ENCODE results near the gene AHSA1. TPM values are rescaled to one million over a fixed set of nuclear protein-coding genes. Genes with fewer than 3 reads are reported as not detected.

Gene AHSA1
- total RNA-seq, 5 donors from 2014 or later (not counting 1 experiment from before 2014, with no cell fraction given) = 59.8 to 101 (median 88.4) TPM

GRCh38 chr14:77489041-77489440, 31.1 kb downstream of the AHSA1 start:
- 77% methylated on average over 5 of the region's 6 CpGs for WGBS (ENCODE audit: insufficient coverage)
- H3K27ac Mint-ChIP-seq = no peak overlapping the region
- no peaks in the 10 kb centered on the region for H3K9me3 Mint-ChIP-seq
- Histone ChIP-seq H3K4me1 (ENCODE audit: control insufficient read depth in 1 of 2, extremely low read depth in 1 of 2, insufficient read depth in 2 of 2, low read length in 2 of 2) (no peaks in the 10 kb centered on the region), H3K4me3 (ENCODE audit: control insufficient read depth in 1 of 2, extremely low read depth in 1 of 2, low read length in 1 of 2) (no peak overlapping the region), H3K36me3 (ENCODE audit: control insufficient read depth in 2 of 2, extremely low read depth in 1 of 2, insufficient read depth in 1 of 2, low read length in 1 of 2) (no peaks in the 10 kb centered on the region), H3K27ac (ENCODE audit: low read length) (no peak overlapping the region), H3K27me3 (replicated peaks in 1 of 2; ENCODE audit: control insufficient read depth in 2 of 2, extremely low read depth in 1 of 2, insufficient read depth in 2 of 2, low read length in 1 of 2) (peaks cover 0 to 2% of the 10 kb centered on the region in 2 experiments), H3K9me3 (no peaks in the 10 kb centered on the region)
- ATAC-seq (replicated peaks in 1 of 4) (no peak), DNase-seq (no peak)
- H3K4me1 Mint-ChIP-seq = no peaks in the 10 kb centered on the region
- CTCF ChIA-PET = no interaction called here
- H3K27me3 Mint-ChIP-seq = no peaks in the 10 kb centered on the region
- H3K4me3 Mint-ChIP-seq = no peak overlapping the region
- no peaks in the 10 kb centered on the region for H3K36me3 Mint-ChIP-seq
- POLR2A ChIA-PET = interaction anchor here in 1 of 2 donors (0.6 kb wide), 1 partner anchor 115 kb away, joined by 9 read pairs; no protein-coding TSS in a partner anchor

- ATAC-seq (replicated peaks in 1 of 4) (no peak), DNase-seq (no peak)
- no CpG with 5 or more reads among the region's 8 CpGs for WGBS (ENCODE audit: insufficient coverage)
- Mint-ChIP-seq H3K27ac (no peak overlapping the region), H3K36me3 (no peaks in the 10 kb centered on the region), H3K9me3 (no peaks in the 10 kb centered on the region), H3K4me1 (no peaks in the 10 kb centered on the region), H3K4me3 (no peak overlapping the region), H3K27me3 (peaks cover 0 to 4% of the 10 kb centered on the region in 2 donors)
- Histone ChIP-seq H3K9me3 (no peaks in the 10 kb centered on the region), H3K27ac (ENCODE audit: low read length) (no peak overlapping the region), H3K4me3 (ENCODE audit: control insufficient read depth in 1 of 2, extremely low read depth in 1 of 2, low read length in 1 of 2) (no peak overlapping the region), H3K27me3 (replicated peaks in 1 of 2; ENCODE audit: control insufficient read depth in 2 of 2, extremely low read depth in 1 of 2, insufficient read depth in 2 of 2, low read length in 1 of 2) (peaks cover 0 to 4% of the 10 kb centered on the region in 2 experiments), H3K4me1 (ENCODE audit: control insufficient read depth in 1 of 2, extremely low read depth in 1 of 2, insufficient read depth in 2 of 2, low read length in 2 of 2) (no peaks in the 10 kb centered on the region), H3K36me3 (ENCODE audit: control insufficient read depth in 2 of 2, extremely low read depth in 1 of 2, insufficient read depth in 1 of 2, low read length in 1 of 2) (no peaks in the 10 kb centered on the region)
- POLR2A ChIA-PET = interaction anchor here in 1 of 2 donors (0.6 kb wide), 1 partner anchor 28 kb away, joined by 3 read pairs; no protein-coding TSS in a partner anchor
- CTCF ChIA-PET = no interaction called here
Measured at GRCh38 chr14:77490347-77490986, 32.6 kb downstream of the AHSA1 start.

DNA sequence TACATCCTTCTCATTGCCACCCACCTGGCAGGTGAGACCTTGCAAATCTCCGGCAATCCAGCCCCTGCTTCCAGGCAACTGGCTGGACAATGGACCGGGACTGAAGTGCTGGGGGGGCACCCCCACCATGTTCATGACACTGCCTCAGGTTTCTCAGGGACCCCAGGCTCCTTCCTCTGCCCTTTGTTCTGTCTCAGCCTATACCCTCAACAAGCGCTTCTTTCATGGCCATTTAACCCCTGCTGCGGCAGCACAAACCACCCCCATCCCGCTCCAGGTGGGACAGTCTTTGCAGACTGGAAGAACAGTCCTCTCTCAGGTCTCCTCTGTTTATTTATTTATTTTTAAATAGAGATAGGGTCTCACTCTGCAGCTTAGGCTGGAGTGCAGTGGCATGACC, 33.2 kb downstream of the AHSA1 start:
- Mint-ChIP-seq H3K4me1 (no peaks in the 10 kb centered on the region), H3K4me3 (no peak overlapping the region), H3K36me3 (no peaks in the 10 kb centered on the region), H3K9me3 (no peaks in the 10 kb centered on the region), H3K27ac (no peak overlapping the region), H3K27me3 (peaks cover 6 to 10% of the 10 kb centered on the region in 2 donors)
- Histone ChIP-seq H3K27me3 (replicated peaks in 1 of 2; ENCODE audit: control insufficient read depth in 2 of 2, extremely low read depth in 1 of 2, insufficient read depth in 2 of 2, low read length in 1 of 2) (peaks cover 0 to 7% of the 10 kb centered on the region in 2 experiments), H3K36me3 (ENCODE audit: control insufficient read depth in 2 of 2, extremely low read depth in 1 of 2, insufficient read depth in 1 of 2, low read length in 1 of 2) (no peaks in the 10 kb centered on the region), H3K27ac (ENCODE audit: low read length) (no peak overlapping the region), H3K4me3 (ENCODE audit: control insufficient read depth in 1 of 2, extremely low read depth in 1 of 2, low read length in 1 of 2) (no peak overlapping the region), H3K9me3 (no peaks in the 10 kb centered on the region), H3K4me1 (ENCODE audit: control insufficient read depth in 1 of 2, extremely low read depth in 1 of 2, insufficient read depth in 2 of 2, low read length in 2 of 2) (no peaks in the 10 kb centered on the region)
- DNase-seq = no peak
- ATAC-seq (replicated peaks in 1 of 4) = no peak
- ChIA-PET CTCF (no interaction called here), POLR2A (interaction anchor here in 1 of 2 donors (0.6 kb wide), 1 partner anchor 28 kb away, joined by 3 read pairs; no protein-coding TSS in a partner anchor)
- 97% methylated on average over 3 of the region's 5 CpGs for whole genome bisulfite sequencing (ENCODE audit: insufficient coverage)

DNA sequence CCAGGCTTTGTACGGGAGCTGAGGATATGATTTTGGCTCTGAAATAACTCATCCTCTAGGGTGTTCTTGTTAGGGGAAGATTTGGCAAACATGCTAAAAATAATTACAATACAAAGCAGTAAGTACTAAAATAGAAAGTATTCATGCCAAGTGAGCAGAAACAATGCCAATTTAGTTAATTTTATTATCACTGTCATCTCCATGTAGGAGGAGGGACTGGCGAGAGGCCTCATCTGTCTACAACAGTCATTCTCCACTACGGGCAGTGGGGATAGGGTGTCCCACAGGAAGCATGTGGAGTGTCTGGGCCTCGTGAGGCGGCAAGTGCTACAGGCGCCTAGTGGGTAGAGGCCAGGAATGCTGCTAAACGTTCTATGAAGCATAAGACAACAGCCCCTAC, 37.4 kb downstream of the AHSA1 start:
- ChIA-PET POLR2A (no interaction called here), CTCF (no interaction called here)
- Histone ChIP-seq H3K4me3 (ENCODE audit: control insufficient read depth in 1 of 2, extremely low read depth in 1 of 2, low read length in 1 of 2) (no peak overlapping the region), H3K27ac (ENCODE audit: low read length) (no peak overlapping the region), H3K36me3 (ENCODE audit: control insufficient read depth in 2 of 2, extremely low read depth in 1 of 2, insufficient read depth in 1 of 2, low read length in 1 of 2) (no peaks in the 10 kb centered on the region), H3K4me1 (ENCODE audit: control insufficient read depth in 1 of 2, extremely low read depth in 1 of 2, insufficient read depth in 2 of 2, low read length in 2 of 2) (peaks cover 3 to 10% of the 10 kb centered on the region in 2 experiments), H3K9me3 (no peaks in the 10 kb centered on the region), H3K27me3 (replicated peaks in 1 of 2; ENCODE audit: control insufficient read depth in 2 of 2, extremely low read depth in 1 of 2, insufficient read depth in 2 of 2, low read length in 1 of 2) (peaks cover 7 to 38% of the 10 kb centered on the region in 2 experiments)
- Mint-ChIP-seq H3K27me3 (peaks cover 18 to 35% of the 10 kb centered on the region in 2 donors), H3K4me3 (no peak overlapping the region), H3K9me3 (no peaks in the 10 kb centered on the region), H3K4me1 (peaks cover 6 to 10% (median 7%) of the 10 kb centered on the region in 3 donors), H3K36me3 (no peaks in the 10 kb centered on the region), H3K27ac (peak overlapping the region in 1 of 2 donors; percentile 4)
- DNase-seq (no peak), ATAC-seq (replicated peaks in 1 of 4) (no peak)
- no CpG with 5 or more reads among the region's 7 CpGs for WGBS (ENCODE audit: insufficient coverage)

DNA sequence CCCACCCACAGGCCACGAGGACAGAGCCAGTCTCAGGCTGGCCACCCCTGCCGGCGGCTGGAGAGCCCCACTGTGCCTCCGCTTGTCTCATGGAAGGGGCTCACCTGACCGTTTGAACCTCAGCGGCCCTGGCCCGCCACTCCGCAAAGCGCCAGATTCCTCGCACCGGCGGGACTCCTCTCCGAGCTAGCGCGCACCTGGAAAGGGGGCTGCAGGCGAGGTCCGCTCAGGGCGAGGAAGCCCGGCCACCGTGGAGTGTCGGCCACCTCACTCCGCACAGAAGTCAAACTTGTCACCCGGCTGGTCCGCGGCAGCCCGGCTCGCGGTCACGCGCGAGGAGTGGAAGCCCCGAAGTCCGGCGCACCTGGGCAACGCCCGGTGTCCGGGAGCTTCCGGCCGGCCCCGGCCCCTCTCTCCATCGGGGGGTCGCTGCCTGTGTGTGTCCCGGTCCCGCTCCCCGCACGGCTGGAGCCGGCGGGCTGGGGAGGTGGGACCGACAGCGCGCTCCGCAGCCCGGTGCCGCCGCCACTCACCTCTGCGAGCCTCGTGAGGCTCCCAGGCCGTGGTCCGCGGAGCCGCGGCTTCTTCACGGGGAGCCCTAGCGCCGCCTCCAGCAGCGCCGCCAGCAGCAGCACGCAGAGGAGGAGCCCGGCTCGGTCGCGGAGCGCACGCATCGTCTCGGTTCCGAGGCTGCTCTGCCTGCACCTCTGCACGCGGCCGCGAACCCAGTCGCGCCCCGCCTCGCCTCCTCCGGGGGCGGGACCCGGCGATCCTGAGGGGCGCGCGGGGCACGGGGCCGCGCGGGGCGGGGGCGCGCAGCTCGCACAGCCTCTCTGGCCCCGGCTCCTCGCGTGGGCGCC, 40.5 kb downstream of the AHSA1 start, which contains the start of gene ISM2:
TSS of gene ISM2 (minus strand) at position 697 of the 860 bp plus-strand sequence. CDS start at position 674, 23 bp downstream.
- WGBS (ENCODE audit: insufficient coverage) = 3% methylated on average over 94 of the region's 104 CpGs
- no peak within 1 kb of the TSS for H3K27ac ChIP-seq (ENCODE audit: low read length)
- ATAC-seq (replicated peaks in 1 of 4) (peak; percentile 85 to 90 (median 85)), DNase-seq (peak in 30 of 35 experiments; percentile 6 to 49 (median 24))
- peaks cover 6 to 11% (median 7%) of the 10 kb centered on the region in 3 donors for H3K4me1 Mint-ChIP-seq
- H3K9me3 ChIP-seq = no peaks in the 10 kb centered on the region
- H3K4me3 ChIP-seq (ENCODE audit: control insufficient read depth in 1 of 2, extremely low read depth in 1 of 2, low read length in 1 of 2) = peak within 1 kb of the TSS; percentile 23 to 66
- CTCF ChIA-PET = no interaction called here
- H3K9me3 Mint-ChIP-seq = peaks cover 3 to 4% (median 4%) of the 10 kb centered on the region in 3 donors
- no peak within 1 kb of the TSS for H3K27ac Mint-ChIP-seq
- POLR2A ChIA-PET = no interaction called here
- no peaks in the 10 kb centered on the region for H3K36me3 ChIP-seq (ENCODE audit: control insufficient read depth in 2 of 2, extremely low read depth in 1 of 2, insufficient read depth in 1 of 2, low read length in 1 of 2)
- H3K4me1 ChIP-seq (ENCODE audit: control insufficient read depth in 1 of 2, extremely low read depth in 1 of 2, insufficient read depth in 2 of 2, low read length in 2 of 2) = peaks cover 3 to 10% of the 10 kb centered on the region in 2 experiments
- peaks cover 20 to 38% of the 10 kb centered on the region in 2 donors for H3K27me3 Mint-ChIP-seq
- H3K4me3 Mint-ChIP-seq = peak within 1 kb of the TSS; percentile 62 to 75 (median 68)
- peaks cover 3% of the 10 kb centered on the region for H3K36me3 Mint-ChIP-seq
- H3K27me3 ChIP-seq (replicated peaks in 1 of 2; ENCODE audit: control insufficient read depth in 2 of 2, extremely low read depth in 1 of 2, insufficient read depth in 2 of 2, low read length in 1 of 2) = peaks cover 7 to 41% of the 10 kb centered on the region in 2 experiments

DNA sequence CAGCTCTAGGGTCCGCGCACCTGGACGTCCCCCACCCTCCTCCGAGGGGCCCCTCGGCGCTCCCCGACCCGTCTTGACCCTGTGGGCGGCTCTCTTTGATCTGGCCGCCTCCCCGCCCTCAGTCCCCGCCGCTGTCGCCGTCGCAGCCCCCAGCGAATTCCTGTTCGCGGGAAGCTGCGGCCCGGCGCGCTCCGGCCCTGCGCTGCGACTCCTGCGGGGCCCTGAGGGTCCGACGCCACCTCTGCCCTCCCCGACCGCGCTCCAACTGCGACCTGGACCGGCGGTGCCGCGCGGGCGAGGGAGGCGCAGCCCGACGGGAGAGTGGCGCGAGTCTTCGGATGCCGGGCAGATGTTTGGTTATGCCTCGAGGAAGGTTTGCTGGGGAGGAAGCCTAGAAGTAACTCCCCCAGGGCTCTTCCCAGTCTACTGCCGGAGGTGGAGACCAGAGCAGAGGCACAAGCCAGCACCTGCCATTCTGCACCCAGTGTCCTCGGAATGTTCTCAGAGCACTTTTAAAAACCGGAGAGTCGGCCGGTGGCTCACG, 41.2 kb downstream of the AHSA1 start:
- peaks cover 7 to 41% of the 10 kb centered on the region in 2 experiments for H3K27me3 ChIP-seq (replicated peaks in 1 of 2; ENCODE audit: control insufficient read depth in 2 of 2, extremely low read depth in 1 of 2, insufficient read depth in 2 of 2, low read length in 1 of 2)
- H3K27ac Mint-ChIP-seq = no peak overlapping the region
- H3K27me3 Mint-ChIP-seq = peaks cover 20 to 38% of the 10 kb centered on the region in 2 donors
- peaks cover 6 to 11% (median 7%) of the 10 kb centered on the region in 3 donors for H3K4me1 Mint-ChIP-seq
- POLR2A ChIA-PET = interaction anchor here in 1 of 2 donors (0.7 kb wide), 1 partner anchor 537 kb away, joined by 8 read pairs; no protein-coding TSS in a partner anchor
- H3K36me3 ChIP-seq (ENCODE audit: control insufficient read depth in 2 of 2, extremely low read depth in 1 of 2, insufficient read depth in 1 of 2, low read length in 1 of 2) = no peaks in the 10 kb centered on the region
- H3K4me1 ChIP-seq (ENCODE audit: control insufficient read depth in 1 of 2, extremely low read depth in 1 of 2, insufficient read depth in 2 of 2, low read length in 2 of 2) = peaks cover 3 to 10% of the 10 kb centered on the region in 2 experiments
- ATAC-seq (replicated peaks in 1 of 4) (peak; percentile 10 to 28 (median 19)), DNase-seq (no peak)
- peaks cover 3% of the 10 kb centered on the region for H3K36me3 Mint-ChIP-seq
- CTCF ChIA-PET = no interaction called here
- WGBS (ENCODE audit: insufficient coverage) = 5% methylated on average over 53 of the region's 53 CpGs
- no peak overlapping the region for H3K27ac ChIP-seq (ENCODE audit: low read length)
- H3K4me3 ChIP-seq (ENCODE audit: control insufficient read depth in 1 of 2, extremely low read depth in 1 of 2, low read length in 1 of 2) = peak overlapping the region in 1 of 2 donors; percentile 39
- no peaks in the 10 kb centered on the region for H3K9me3 ChIP-seq
- H3K4me3 Mint-ChIP-seq = peak overlapping the region; percentile 8 to 65 (median 53)
- peaks cover 3 to 4% (median 4%) of the 10 kb centered on the region in 3 donors for H3K9me3 Mint-ChIP-seq
